Mucosa of descending colon (tissue), 3 donors: ENCODE data around the gene SARS1. TPM values are rescaled to one million over a fixed set of nuclear protein-coding genes. Genes with fewer than 3 reads are reported as not detected.

ENCODE experiments used
- ATAC-seq: fragments of 200-7000 bp; cut with Tn5 transposase; one replicate; pipeline ENCODE4 v1.9.1; 2020; ENCODE audit warnings: mild to moderate bottlenecking, moderate library complexity
- DNase-seq, 3 donors: peaks; one replicate each; pipeline ENCODE4 v3.0.0-alpha.2; 2020
- H3K36me3 ChIP-seq: fragments of 200-600 bp; one replicate; pipeline ENCODE4 v1.8.0; 2021; ENCODE audit warnings: low read depth, mild to moderate bottlenecking
- H3K4me1 ChIP-seq: fragments of 200-600 bp; one replicate; pipeline ENCODE4 v1.8.0; 2021; ENCODE audit warnings: low read depth, mild to moderate bottlenecking
- H3K4me3 ChIP-seq: fragments of 200-600 bp; one replicate; pipeline ENCODE4 v1.8.0; 2021; ENCODE audit warnings: mild to moderate bottlenecking
- H3K9me3 ChIP-seq: fragments of 200-600 bp; one replicate; pipeline ENCODE4 v1.8.0; 2021; ENCODE audit warnings: mild to moderate bottlenecking
- CTCF ChIP-seq: fragments of 200-600 bp; IDR thresholded peaks from one replicate; pipeline ENCODE4 v1.8.0; 2022; ENCODE audit warnings: antibody characterized with exemption, mild to moderate bottlenecking
- intact Hi-C, 2 donors: fragments of 100-400 bp; cut with DNase I in 1 of 2; cut with micrococcal nuclease in 1 of 2; formaldehyde crosslinking; loops; one replicate each; pipeline versions ENCODE4 v1.11.0 to v1.11.1; 2022; cut with DNase I, micrococcal nuclease
- total RNA-seq, 3 donors: library from RNA; stranded (reverse); fragmentation: NEBNext Ultra II Directional in 2 of 3; extraction: Animal tissue kit (Norgen Biotek cat#: 25700) in 2 of 3; gene quantifications; one replicate each; pipeline versions ENCODE4 v1.2.1 to v1.2.4, GENCODE V29; 2021 to 2023
- donor health status: DM: no; HTN: no; CAD: no; lungs with moderate emphysema.
- donor health status: DM: no; HTN: no; CAD: no.
- donor health status: DM: no; HTN: yes; CAD: no.

Gene SARS1
- total RNA-seq, 3 donors from 2014 or later, result 124 to 143 (median 125) TPM

- intact Hi-C loops, result no loop called here
- no peak overlapping the region for H3K4me3 ChIP-seq
- peak in 1 of 3 donors; percentile 48 for DNase-seq
- ATAC-seq, result peak; percentile 85
- H3K4me1 ChIP-seq, result peaks cover 16% of the 10 kb centered on the region
- no peak for TF ChIP-seq CTCF
- H3K36me3 ChIP-seq, result no peaks in the 10 kb centered on the region
- H3K9me3 ChIP-seq, result no peaks in the 10 kb centered on the region
Observed at GRCh38 chr1:109181085-109181806, 32.5 kb upstream of the SARS1 start.

- Histone ChIP-seq H3K4me1 (peaks cover 16% of the 10 kb centered on the region), H3K36me3 (no peaks in the 10 kb centered on the region), H3K4me3 (no peak overlapping the region), H3K9me3 (no peaks in the 10 kb centered on the region)
- ATAC-seq (peak; percentile 58), DNase-seq (peak in 1 of 3 donors; percentile 31)
- intact Hi-C loops, result no loop called here
- TF ChIP-seq CTCF, result no peak
Observed at GRCh38 chr1:109181807-109182163, 31.9 kb upstream of the SARS1 start.

GRCh38 chr1:109183058-109183738, 30.5 kb upstream of the SARS1 start:
- H3K36me3 ChIP-seq, result no peaks in the 10 kb centered on the region
- DNase-seq (no peak), ATAC-seq (no peak)
- H3K4me3 ChIP-seq, result no peak overlapping the region
- TF ChIP-seq CTCF, result no peak
- no peaks in the 10 kb centered on the region for H3K9me3 ChIP-seq
- intact Hi-C loops, result no loop called here
- H3K4me1 ChIP-seq, result peaks cover 16% of the 10 kb centered on the region

- DNase-seq (peak in 2 of 3 donors; percentile 23 to 61), ATAC-seq (peak; percentile 41)
- intact Hi-C loops, result no loop called here
- TF ChIP-seq CTCF, result no peak
- Histone ChIP-seq H3K4me3 (no peak overlapping the region), H3K36me3 (no peaks in the 10 kb centered on the region), H3K9me3 (no peaks in the 10 kb centered on the region), H3K4me1 (peaks cover 11% of the 10 kb centered on the region)
Observed at GRCh38 chr1:109184687-109185086, 29.0 kb upstream of the SARS1 start.

GRCh38 chr1:109185357-109185756, 28.4 kb upstream of the SARS1 start:
- no peak overlapping the region for H3K4me3 ChIP-seq
- H3K36me3 ChIP-seq, result no peaks in the 10 kb centered on the region
- ATAC-seq, result no peak
- peaks cover 10% of the 10 kb centered on the region for H3K4me1 ChIP-seq
- no peak for DNase-seq
- no peak for TF ChIP-seq CTCF
- intact Hi-C loops, result no loop called here
- H3K9me3 ChIP-seq, result no peaks in the 10 kb centered on the region
